GM19351 (cell line): ENCODE measurements around the gene OR52A1.

Experiments used
- ATAC-seq: cut with Tn5 transposase; IDR thresholded peaks from one replicate; pipeline ENCODE4 v1.9.1; 2021; ENCODE audit warnings: mild to moderate bottlenecking, moderate library complexity; ENCODE audit not compliant: unreplicated experiment

Gene OR52A1

DNA sequence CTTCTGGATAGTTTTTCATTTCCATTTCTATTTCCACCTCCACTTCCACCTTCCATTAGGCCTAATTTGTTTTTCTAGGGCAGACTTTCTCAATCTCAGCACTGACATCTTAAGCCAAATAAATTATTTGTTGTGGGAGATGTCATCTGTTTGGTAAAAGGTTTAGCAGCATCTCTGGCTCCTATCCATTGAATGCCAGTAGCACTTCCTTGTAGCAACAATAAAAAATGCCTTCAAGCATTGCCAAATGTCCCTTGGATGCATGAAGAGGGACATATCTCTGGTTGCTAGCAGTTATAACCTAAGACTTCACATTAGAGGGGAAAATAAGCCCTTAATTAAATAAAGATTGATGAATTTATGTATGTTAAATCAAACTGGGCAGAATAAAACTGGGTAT lies 18.3 kb downstream of the OR52A1 start:
- ATAC-seq: no peak

DNA sequence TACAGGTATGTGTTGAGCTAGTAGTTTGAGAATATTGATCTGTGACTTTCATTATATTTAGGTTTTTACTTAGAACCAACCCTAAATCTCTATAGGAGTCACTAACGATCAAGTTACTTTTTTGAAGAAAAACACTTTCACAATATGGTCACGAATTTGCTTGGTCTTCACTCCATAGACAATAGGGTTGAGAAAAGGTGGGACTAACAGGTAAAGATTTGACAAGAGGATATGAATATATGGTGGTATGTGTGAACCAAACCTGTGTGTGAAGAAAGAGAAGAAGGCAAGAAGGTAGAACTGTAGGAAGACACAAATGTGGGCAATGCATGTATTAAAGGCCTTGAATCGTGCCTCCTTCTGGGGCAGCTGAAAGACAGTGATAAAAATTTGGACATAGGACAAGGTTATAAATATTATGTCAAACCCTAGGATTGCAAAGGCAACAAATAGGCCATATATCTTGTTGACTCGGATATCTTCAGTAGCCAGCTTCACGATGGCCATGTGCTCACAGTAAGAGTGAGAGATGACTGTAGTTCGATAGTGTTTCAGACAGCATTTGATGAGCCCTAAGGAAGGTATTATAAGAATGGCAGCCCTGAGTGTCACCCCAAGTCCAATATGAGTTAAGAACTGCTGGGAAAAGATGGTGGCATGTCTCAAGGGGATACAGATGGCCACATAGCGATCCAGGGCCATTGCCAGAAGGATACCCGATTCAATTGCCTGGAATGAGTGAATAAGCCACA lies 22.8 kb downstream of the OR52A1 start:
- no peak for ATAC-seq

DNA sequence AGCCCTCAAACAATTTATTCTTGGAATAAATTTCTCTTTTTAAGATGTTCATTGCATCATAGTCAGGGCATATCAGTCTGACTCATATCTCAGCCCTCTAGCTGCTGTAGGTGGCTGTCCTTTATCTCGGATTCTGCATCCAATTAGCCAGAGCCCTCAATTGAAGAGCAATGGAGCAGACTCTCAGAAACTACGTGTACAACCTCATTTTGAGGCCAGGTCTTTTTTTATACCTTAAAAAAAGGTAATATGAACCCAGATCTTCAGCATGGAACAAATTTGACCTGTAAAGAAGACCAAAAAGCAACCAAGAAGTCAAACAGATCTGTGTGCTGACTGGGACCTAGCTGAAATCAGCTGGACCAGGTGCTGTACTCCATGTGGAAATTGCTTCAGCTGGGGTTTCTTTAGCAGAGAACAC lies 25.1 kb downstream of the OR52A1 start:
- no peak for ATAC-seq

DNA sequence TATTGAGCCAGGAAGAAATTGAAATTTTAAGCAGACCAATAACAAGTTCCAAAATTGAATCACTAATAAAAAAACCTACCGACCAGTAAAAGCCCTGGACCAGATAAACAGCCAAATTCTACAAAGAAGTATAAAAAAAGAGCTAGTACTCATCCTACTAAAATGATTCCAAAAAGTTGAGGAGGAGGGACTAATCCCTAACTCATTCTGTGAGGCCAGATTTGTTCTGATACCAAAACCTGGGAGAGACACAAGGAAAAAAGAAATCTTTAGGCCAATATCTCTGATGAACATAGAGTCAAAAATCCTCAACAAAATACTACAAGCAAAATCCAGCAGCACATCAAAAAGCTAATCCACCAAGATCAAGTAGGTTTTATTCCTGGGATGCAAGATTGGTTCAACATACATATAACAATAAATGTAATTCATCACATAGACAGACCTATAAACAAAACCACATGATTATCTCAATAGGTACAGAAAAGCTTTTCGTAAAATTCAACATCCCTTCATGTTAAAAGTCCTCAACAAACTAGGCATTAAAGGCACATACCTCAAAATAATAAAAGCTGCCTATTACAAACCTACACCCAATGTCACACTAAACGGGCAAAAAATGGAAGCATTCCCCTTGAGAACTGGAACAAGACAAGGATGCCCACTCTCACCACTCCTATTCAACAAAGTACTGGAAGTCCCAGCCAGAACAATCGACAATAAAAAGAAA lies 29.5 kb downstream of the OR52A1 start:
- ATAC-seq: no peak

DNA sequence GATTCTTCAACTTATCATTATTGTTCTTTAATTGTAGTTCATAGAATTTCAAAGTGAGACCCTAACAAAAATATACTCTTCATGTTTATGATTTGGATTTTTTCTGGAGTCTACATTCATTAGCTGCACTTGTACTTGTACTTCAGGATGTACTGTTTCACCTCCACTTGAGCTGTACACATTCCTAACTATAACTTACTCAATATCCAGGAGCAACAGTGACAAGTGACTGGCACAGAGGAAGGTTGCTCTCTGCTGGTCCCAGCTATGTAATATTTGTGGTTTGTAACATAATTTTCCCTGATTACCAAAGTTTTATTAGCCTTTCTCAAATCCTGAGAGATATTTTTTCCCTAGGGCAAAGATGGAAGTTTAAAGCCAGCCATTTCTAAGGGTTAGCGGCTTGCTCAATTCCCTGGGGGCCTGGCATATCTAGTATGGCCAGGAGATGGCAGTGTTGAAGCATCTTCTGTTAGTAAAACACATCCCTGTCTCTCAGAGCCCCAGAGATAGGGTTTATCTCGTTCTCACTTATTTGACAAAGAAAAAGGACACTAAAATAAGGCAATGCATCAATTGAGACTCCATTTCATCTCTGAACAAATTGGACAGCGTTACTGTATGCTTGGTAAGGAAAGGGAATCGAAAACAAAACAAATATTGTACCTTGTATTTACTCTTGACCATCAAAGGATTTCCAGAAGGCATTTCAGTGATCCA lies 30.6 kb downstream of the OR52A1 start:
- ATAC-seq: peak; percentile 98

DNA sequence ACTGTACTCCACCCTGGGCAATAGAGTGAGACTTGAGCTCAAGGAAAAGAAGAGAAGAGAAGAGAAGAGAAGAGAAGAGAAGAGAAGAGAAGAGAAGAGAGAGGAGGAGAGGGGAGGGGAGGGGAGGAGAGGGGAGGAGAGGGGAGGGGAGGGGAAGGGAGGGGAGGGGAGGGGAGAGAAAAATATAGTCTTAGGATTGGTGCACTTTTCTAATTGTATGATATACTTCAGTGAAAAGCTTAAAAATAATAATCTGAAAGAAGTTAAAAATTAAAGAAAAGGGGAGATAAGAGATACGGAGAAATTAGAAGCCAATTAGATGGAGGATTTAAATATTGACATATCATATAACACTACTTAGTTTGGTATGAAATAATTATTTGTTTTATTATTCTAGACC lies 35.7 kb downstream of the OR52A1 start:
- no peak for ATAC-seq

DNA sequence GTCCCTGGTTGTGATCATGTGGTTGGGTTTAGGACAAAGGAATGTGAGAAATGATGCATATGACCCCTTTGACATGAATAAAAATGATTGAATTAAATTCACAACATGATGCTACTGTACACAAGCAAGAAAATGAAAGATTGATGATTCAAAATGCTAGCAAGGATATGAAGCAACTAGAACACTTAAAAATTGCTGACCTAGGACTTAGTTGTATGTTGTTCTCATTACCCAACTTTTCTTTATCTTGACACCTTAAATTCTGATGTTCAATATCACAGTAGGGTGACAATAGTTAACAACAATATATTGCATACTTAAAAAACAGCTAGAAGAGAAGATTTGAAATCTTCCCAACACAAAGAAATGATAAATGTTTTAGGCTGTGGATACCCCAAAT lies 37.0 kb downstream of the OR52A1 start:
- ATAC-seq: no peak

DNA sequence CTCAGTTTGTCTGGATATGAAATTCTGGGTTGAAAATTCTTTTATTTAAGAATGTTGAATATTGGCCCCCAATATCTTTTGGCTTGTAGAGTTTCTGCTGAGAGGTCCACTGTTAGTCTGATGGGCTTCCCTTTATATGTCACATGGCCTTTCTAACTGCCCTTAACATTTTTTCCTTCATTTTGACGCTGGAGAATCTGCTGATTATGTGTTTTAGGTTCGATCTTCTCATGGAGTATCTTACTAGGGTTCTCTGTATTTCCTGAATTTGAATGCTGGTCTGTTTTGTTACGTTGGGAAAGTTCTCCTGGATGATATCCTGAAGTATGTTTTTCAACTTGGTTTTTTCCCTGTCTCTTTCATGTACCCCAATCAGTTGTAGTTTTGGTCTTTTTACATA lies 39.2 kb downstream of the OR52A1 start:
- no peak for ATAC-seq

DNA sequence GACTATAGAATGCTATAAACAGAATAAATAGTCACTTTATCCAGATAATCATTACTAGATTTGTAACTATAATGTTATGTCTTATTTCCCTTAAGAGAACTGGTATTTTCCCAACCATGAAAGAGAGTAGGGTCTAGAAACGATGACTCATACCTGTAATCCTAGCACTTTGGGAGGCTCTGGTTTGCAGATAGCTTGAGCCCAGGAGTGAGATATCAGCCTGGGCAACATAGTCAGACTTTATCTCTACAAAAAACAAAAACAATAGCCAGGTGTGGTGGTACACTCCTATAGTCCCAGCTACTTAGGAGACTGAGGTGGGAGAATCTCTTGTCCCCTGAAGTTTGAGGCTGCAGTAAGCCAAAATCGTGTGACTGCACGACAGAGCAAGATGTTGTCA lies 47.3 kb downstream of the OR52A1 start:
- ATAC-seq: no peak

DNA sequence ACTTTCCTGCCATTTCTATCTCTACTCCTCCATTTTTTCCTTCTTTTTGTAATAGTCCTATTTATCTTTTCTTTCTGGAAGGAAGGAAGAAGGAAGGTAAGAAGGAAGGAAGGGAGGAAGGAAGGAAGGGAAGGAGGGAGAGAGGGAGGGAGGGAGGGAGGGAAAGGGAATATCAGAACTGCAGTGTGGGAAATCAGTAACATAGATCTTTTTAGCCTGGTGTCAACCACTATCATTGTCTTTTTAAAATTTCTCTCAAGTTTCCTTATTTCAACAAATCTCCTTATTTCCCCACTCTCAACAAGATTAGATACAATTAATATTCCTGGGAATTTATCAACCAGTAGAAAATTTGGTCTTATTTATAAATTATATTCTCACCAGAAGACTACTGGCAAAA lies 51.5 kb downstream of the OR52A1 start:
- ATAC-seq: no peak

DNA sequence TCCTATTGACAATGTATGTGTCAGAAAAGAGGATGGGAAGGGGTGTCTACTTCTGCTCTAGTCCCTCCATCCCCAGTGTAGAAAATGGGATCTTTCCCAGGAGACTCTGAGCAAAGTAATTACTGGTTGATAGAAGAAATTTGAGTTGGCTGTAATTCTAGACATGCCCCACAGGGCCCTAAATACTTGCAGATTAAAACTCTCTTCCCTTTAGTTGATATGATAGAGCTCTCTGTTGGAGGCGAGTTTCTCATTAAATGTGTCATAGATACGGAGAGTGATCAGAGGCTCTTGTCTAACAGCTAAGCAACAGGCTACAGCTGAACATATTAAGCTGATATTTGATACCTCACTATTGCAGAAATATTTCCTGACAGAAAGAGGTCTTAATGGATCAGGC lies 52.3 kb downstream of the OR52A1 start:
- ATAC-seq: no peak

DNA sequence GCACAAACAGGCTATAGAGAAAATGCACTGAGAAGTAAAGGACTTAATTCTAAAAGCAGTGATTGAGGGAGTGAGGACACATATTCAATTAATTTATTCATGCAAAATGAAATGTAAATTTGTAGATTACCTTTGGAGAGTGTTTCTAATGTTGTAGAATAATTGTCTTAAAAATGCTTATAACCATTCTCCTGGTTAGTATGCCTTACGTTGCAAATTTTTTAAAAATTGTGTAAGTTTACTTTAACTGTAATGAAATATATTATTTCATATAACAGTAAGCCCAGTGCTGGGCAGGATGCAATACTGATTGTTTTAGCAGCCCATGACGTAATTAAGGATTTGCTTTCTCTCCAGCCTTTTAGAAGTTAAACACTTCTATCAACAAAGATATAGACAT lies 58.5 kb downstream of the OR52A1 start:
- no peak for ATAC-seq
